CD14-positive monocyte (primary cell): ENCODE measurements around the gene TBCD. TPM values are rescaled to one million over a fixed set of nuclear protein-coding genes. Genes with fewer than 3 reads are reported as not detected.
"Not testable (repeated sequence)": the region's sequence is repeated elsewhere in the genome, so short reads cannot be mapped to it uniquely, and the experiment has no call there.

Experiments
- DNase-seq, 3 donors: peaks; one replicate each; pipeline ENCODE4 v3.0.0-alpha.2; 2011 to 2022
- H2AFZ ChIP-seq: 2 replicates; pipeline ENCODE4 v1.6.0; 2012; ENCODE audit warnings: mild to moderate bottlenecking, low read depth, low read length, inconsistent platforms; ENCODE audit not compliant: insufficient read depth, poor library complexity, severe bottlenecking
- H3K27ac ChIP-seq, 2 donors: 1 replicate in 1 of 2; 2 replicates in 1 of 2; pipeline ENCODE4 v1.5.1; 2012 to 2013; ENCODE audit warnings: low read length in 2 of 2, control low read depth in 1 of 2, inconsistent platforms in 1 of 2, low read depth in 1 of 2, mild to moderate bottlenecking in 1 of 2
- H3K27me3 ChIP-seq, 2 donors: one replicate each; pipeline versions ENCODE4 v1.6.0 to v1.6.1; 2011 to 2013; ENCODE audit warnings: low read length in 2 of 2; ENCODE audit not compliant: control insufficient read depth in 2 of 2, insufficient read depth in 2 of 2
- H3K36me3 ChIP-seq, 2 donors: replicated peaks in 1 of 2; 1 replicate in 1 of 2; 2 replicates in 1 of 2; pipeline versions ENCODE4 v1.5.1 to v1.6.1; 2012 to 2013; ENCODE audit warnings: low read length in 2 of 2, control low read depth in 1 of 2, inconsistent platforms in 1 of 2, mild to moderate bottlenecking in 1 of 2; ENCODE audit not compliant: insufficient read depth in 2 of 2, control insufficient read depth in 1 of 2
- H3K4me1 ChIP-seq, 2 donors: 1 replicate in 1 of 2; 2 replicates in 1 of 2; pipeline versions ENCODE4 v1.5.1 to v1.6.1; 2012 to 2013; ENCODE audit warnings: low read length in 2 of 2, control low read depth in 1 of 2, inconsistent platforms in 1 of 2, mild to moderate bottlenecking in 1 of 2, moderate library complexity in 1 of 2; ENCODE audit not compliant: insufficient read depth in 2 of 2, control insufficient read depth in 1 of 2
- H3K4me2 ChIP-seq: replicated peaks from 2 replicates; pipeline ENCODE3; 2012; ENCODE audit warnings: low read length, moderate library complexity, mild to moderate bottlenecking; ENCODE audit not compliant: poor library complexity, severe bottlenecking; ENCODE audit errors: extremely low read depth
- H3K4me3 ChIP-seq, 3 experiments: fragments of 200-600 bp in 1 of 3; sonication (generic) in 1 of 3; replicated peaks in 1 of 3; 1 replicate in 2 of 3; 2 replicates in 1 of 3; pipeline ENCODE4 v1.5.1; 2011 to 2013; ENCODE audit warnings: low read length in 3 of 3, mild to moderate bottlenecking in 3 of 3, control low read depth in 2 of 3, low read depth in 2 of 3, inconsistent platforms in 1 of 3, moderate library complexity in 1 of 3
- H3K79me2 ChIP-seq: 2 replicates; pipeline ENCODE4 v1.6.0; 2012; ENCODE audit warnings: mild to moderate bottlenecking, control low read depth, inconsistent platforms, low read length, moderate library complexity; ENCODE audit not compliant: insufficient read depth
- H3K9ac ChIP-seq: 2 replicates; pipeline ENCODE4 v1.6.0; 2017; ENCODE audit warnings: low read length, mild to moderate bottlenecking; ENCODE audit not compliant: insufficient read depth, poor library complexity, severe bottlenecking
- H3K9me3 ChIP-seq, 2 donors: replicated peaks in 1 of 2; 1 replicate in 1 of 2; 2 replicates in 1 of 2; pipeline versions ENCODE4 v1.5.1 to v1.6.1; 2012 to 2013; ENCODE audit warnings: low read length in 2 of 2, control low read depth in 1 of 2; ENCODE audit not compliant: control insufficient read depth in 1 of 2, insufficient read depth in 1 of 2
- H4K20me1 ChIP-seq: 2 replicates; pipeline ENCODE4 v1.6.0; 2012; ENCODE audit warnings: mild to moderate bottlenecking, low read length, control low read depth, moderate library complexity; ENCODE audit not compliant: insufficient read depth
- H3K27ac Mint-ChIP-seq, 7 donors: one replicate each; pipeline ENCODE4 v1.8.0; 2020; ENCODE audit warnings: mild to moderate bottlenecking in 7 of 7, mixed read lengths in 7 of 7, moderate library complexity in 6 of 7, inconsistent platforms in 2 of 7
- H3K27me3 Mint-ChIP-seq, 3 donors: one replicate each; pipeline ENCODE4 v1.8.0; 2021 to 2022; ENCODE audit warnings: low read depth in 3 of 3, mild to moderate bottlenecking in 3 of 3, mixed read lengths in 3 of 3, moderate library complexity in 3 of 3, inconsistent platforms in 1 of 3
- H3K36me3 Mint-ChIP-seq, 2 donors: one replicate each; pipeline ENCODE4 v1.8.0; 2020; ENCODE audit warnings: mixed read lengths in 2 of 2, inconsistent platforms in 1 of 2, mild to moderate bottlenecking in 1 of 2
- H3K4me1 Mint-ChIP-seq: one replicate; pipeline ENCODE4 v1.8.0; 2020; ENCODE audit warnings: mild to moderate bottlenecking, mixed read lengths
- H3K4me3 Mint-ChIP-seq, 2 donors: one replicate each; pipeline ENCODE4 v1.8.0; 2020; ENCODE audit warnings: mild to moderate bottlenecking in 2 of 2, mixed read lengths in 2 of 2, moderate library complexity in 1 of 2
- H3K9me3 Mint-ChIP-seq, 7 donors: one replicate each; pipeline ENCODE4 v1.8.0; 2020 to 2022; ENCODE audit warnings: mixed read lengths in 7 of 7, mild to moderate bottlenecking in 6 of 7, moderate library complexity in 6 of 7, inconsistent platforms in 2 of 7
- CTCF ChIP-seq: fragments of 200-600 bp; IDR thresholded peaks from one replicate; pipeline ENCODE4 v1.8.0; 2022; ENCODE audit warnings: antibody characterized with exemption, mild to moderate bottlenecking
- WGBS: methylation state at CpG from one replicate; pipeline ENCODE4 v1.1.5; 2013; ENCODE audit warnings: missing lambda C conversion rate; ENCODE audit not compliant: insufficient coverage; 5-methylcytosine and 5-hydroxymethylcytosine counted together
- intact Hi-C, 2 donors: fragments of 100-400 bp; cut with micrococcal nuclease; formaldehyde crosslinking; loops; one replicate each; pipeline versions ENCODE4 v1.15.0 to v1.15.1; 2023
- polyA plus RNA-seq, 3 donors: library from polyadenylated mRNA; depleted of rRNA in 1 of 3; unstranded in 2 of 3; stranded (reverse) in 1 of 3; fragments of 300-500 nt in 2 of 3; fragments of >200 nt in 1 of 3; fragmentation: Illumina TruSeq in 2 of 3; gene quantifications; 1 replicate in 2 of 3; 2 replicates in 1 of 3; pipeline ENCODE4 v1.2.3, GENCODE V29; 2012 to 2021

TBCD gene
- polyA plus RNA-seq, 3 donors, result 54.7 to 74.0 (median 66.6) TPM

GRCh38 chr17:82955627-82956026, 203.8 kb downstream of the TBCD start:
- H3K4me3 ChIP-seq, H3K4me3 Mint-ChIP-seq, H3K9me3 ChIP-seq, H3K9ac ChIP-seq, H3K79me2 ChIP-seq, H4K20me1 ChIP-seq, H3K27ac ChIP-seq, H3K4me1 ChIP-seq, H3K27ac Mint-ChIP-seq, H3K4me1 Mint-ChIP-seq, H2AFZ ChIP-seq, H3K27me3 Mint-ChIP-seq, intact Hi-C loops, H3K4me2 ChIP-seq, DNase-seq, H3K27me3 ChIP-seq: not testable (repeated sequence)
- no CpG with 5 or more reads among the region's 4 CpGs for WGBS
- peaks cover 45 to 71% of the 10 kb centered on the region in 2 donors for H3K36me3 Mint-ChIP-seq
- H3K9me3 Mint-ChIP-seq, result peaks cover 8 to 24% (median 14%) of the 10 kb centered on the region in 7 donors
- peaks cover 15 to 39% of the 10 kb centered on the region in 2 donors for H3K36me3 ChIP-seq

- Histone ChIP-seq H3K36me3 (peaks cover 13 to 38% of the 10 kb centered on the region in 2 donors), H3K27me3 (no peaks in the 10 kb centered on the region), H3K4me1 (no peaks in the 10 kb centered on the region), H3K9ac (no peak overlapping the region), H3K4me3 (no peak overlapping the region), H3K79me2 (no peaks in the 10 kb centered on the region), H3K27ac (no peak overlapping the region), H3K9me3 (peaks cover 0 to 4% of the 10 kb centered on the region in 2 donors), H3K4me2 (no peak overlapping the region), H2AFZ (no peak overlapping the region), H4K20me1 (no peaks in the 10 kb centered on the region)
- Mint-ChIP-seq H3K4me3 (no peak overlapping the region), H3K4me1 (no peaks in the 10 kb centered on the region), H3K27me3 (no peaks in the 10 kb centered on the region), H3K9me3 (peaks cover 8 to 24% (median 14%) of the 10 kb centered on the region in 7 donors), H3K36me3 (peaks cover 44 to 71% of the 10 kb centered on the region in 2 donors), H3K27ac (no peak overlapping the region)
- DNase-seq, result no peak
- 99% methylated on average over 12 of the region's 18 CpGs for WGBS
- intact Hi-C loops, result no loop called here
- TF ChIP-seq CTCF, result no peak
Observed at GRCh38 chr17:82956146-82956725, 204.4 kb downstream of the TBCD start.
